ENCODE results near the gene DDA1.

Gene DDA1

DNA sequence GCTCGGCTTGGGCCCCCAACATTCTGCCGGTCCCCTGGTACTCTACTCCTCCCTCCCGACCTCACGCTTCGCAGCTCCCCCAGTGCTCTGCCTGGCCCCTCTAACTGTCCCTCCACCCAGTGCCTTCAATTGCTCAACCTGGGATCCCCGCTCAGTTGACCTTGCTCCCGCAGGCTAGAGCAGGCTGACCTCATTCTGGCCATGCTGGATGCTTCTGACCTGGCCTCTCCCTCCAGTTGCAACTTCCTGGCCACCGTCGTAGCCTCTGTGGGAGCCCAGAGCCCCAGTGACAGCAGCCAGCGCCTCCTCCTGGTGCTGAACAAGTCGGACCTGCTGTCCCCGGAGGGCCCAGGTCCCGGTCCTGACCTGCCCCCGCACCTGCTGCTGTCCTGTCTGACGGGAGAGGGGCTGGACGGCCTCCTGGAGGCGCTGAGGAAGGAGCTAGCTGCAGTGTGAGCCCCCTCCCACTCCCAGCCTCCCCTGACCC lies 31.6 kb downstream of the DDA1 start:
- no peak overlapping the region for H3K27ac ChIP-seq (ENCODE audit: low read length)
- H3K4me1 ChIP-seq (ENCODE audit: low read length): peaks cover 6% of the 10 kb centered on the region
- peaks cover 11% of the 10 kb centered on the region for H3F3A ChIP-seq (ENCODE audit: insufficient read depth, low read length)
- H3K27me3 ChIP-seq (replicated peaks; ENCODE audit: insufficient read depth, low read length): no peaks in the 10 kb centered on the region
- no peaks in the 10 kb centered on the region for H3K36me3 ChIP-seq (replicated peaks; ENCODE audit: insufficient read depth, low read length)
- H3K9me3 ChIP-seq (replicated peaks; ENCODE audit: insufficient read depth, low read length): no peaks in the 10 kb centered on the region
- DNase-seq: no peak
- no peak overlapping the region for H3K4me3 ChIP-seq (ENCODE audit: low read length)
- H3K4me2 ChIP-seq (ENCODE audit: low read depth, low read length): no peak overlapping the region
- H4K20me1 ChIP-seq (ENCODE audit: insufficient read depth, low read length): no peaks in the 10 kb centered on the region
- H3K79me2 ChIP-seq (ENCODE audit: low read length): peaks cover 12% of the 10 kb centered on the region
- TF ChIP-seq, protein P1, sequence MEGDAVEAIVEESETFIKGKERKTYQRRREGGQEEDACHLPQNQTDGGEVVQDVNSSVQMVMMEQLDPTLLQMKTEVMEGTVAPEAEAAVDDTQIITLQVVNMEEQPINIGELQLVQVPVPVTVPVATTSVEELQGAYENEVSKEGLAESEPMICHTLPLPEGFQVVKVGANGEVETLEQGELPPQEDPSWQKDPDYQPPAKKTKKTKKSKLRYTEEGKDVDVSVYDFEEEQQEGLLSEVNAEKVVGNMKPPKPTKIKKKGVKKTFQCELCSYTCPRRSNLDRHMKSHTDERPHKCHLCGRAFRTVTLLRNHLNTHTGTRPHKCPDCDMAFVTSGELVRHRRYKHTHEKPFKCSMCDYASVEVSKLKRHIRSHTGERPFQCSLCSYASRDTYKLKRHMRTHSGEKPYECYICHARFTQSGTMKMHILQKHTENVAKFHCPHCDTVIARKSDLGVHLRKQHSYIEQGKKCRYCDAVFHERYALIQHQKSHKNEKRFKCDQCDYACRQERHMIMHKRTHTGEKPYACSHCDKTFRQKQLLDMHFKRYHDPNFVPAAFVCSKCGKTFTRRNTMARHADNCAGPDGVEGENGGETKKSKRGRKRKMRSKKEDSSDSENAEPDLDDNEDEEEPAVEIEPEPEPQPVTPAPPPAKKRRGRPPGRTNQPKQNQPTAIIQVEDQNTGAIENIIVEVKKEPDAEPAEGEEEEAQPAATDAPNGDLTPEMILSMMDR (IDR thresholded peaks at IDR 0.05; ENCODE audit: low read length): no peak
- TF ChIP-seq EZH2phosphoT487 (IDR thresholded peaks at IDR 0.05; ENCODE audit: low read length): no peak
- TF ChIP-seq EZH2 (optimal IDR thresholded peaks at IDR 0.05; ENCODE audit: low read depth, low read length): no peak
- no peak overlapping the region for H3K9ac ChIP-seq (ENCODE audit: low read length)
- no peaks in the 10 kb centered on the region for H3K9me2 ChIP-seq (replicated peaks; ENCODE audit: insufficient read depth, low read length)
- no peak overlapping the region for H2AFZ ChIP-seq (ENCODE audit: low read length)

DNA sequence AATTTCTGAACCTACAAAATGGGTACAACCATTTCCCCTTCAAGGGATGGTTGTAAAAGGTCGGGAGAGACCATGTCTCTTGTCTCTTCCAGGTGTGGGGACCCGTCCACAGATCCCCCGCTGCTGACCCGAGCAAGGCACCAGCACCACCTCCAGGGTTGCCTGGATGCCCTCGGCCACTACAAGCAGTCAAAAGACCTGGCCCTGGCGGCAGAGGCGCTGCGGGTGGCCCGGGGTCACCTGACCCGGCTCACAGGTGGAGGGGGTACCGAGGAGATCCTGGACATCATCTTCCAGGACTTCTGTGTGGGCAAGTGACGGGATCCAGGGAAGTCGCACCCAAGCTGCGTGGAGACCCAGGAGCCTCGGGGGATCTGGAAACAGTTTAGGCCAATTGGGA lies 32.0 kb downstream of the DDA1 start:
- DNase-seq: no peak
- peaks cover 12% of the 10 kb centered on the region for H3K79me2 ChIP-seq (ENCODE audit: low read length)
- no peaks in the 10 kb centered on the region for H4K20me1 ChIP-seq (ENCODE audit: insufficient read depth, low read length)
- no peak overlapping the region for H3K4me3 ChIP-seq (ENCODE audit: low read length)
- TF ChIP-seq EZH2phosphoT487 (IDR thresholded peaks at IDR 0.05; ENCODE audit: low read length) (no peak), EZH2 (optimal IDR thresholded peaks at IDR 0.05; ENCODE audit: low read depth, low read length) (no peak)
- TF ChIP-seq, protein P1 (IDR thresholded peaks at IDR 0.05; ENCODE audit: low read length): no peak
- H3K27ac ChIP-seq (ENCODE audit: low read length): no peak overlapping the region
- no peak overlapping the region for H2AFZ ChIP-seq (ENCODE audit: low read length)
- H3K4me2 ChIP-seq (ENCODE audit: low read depth, low read length): no peak overlapping the region
- no peaks in the 10 kb centered on the region for H3K9me3 ChIP-seq (replicated peaks; ENCODE audit: insufficient read depth, low read length)
- no peaks in the 10 kb centered on the region for H3K27me3 ChIP-seq (replicated peaks; ENCODE audit: insufficient read depth, low read length)
- no peaks in the 10 kb centered on the region for H3K36me3 ChIP-seq (replicated peaks; ENCODE audit: insufficient read depth, low read length)
- H3K4me1 ChIP-seq (ENCODE audit: low read length): peaks cover 6% of the 10 kb centered on the region
- H3K9me2 ChIP-seq (replicated peaks; ENCODE audit: insufficient read depth, low read length): no peaks in the 10 kb centered on the region
- H3K9ac ChIP-seq (ENCODE audit: low read length): no peak overlapping the region
- peaks cover 8% of the 10 kb centered on the region for H3F3A ChIP-seq (ENCODE audit: insufficient read depth, low read length)

DNA sequence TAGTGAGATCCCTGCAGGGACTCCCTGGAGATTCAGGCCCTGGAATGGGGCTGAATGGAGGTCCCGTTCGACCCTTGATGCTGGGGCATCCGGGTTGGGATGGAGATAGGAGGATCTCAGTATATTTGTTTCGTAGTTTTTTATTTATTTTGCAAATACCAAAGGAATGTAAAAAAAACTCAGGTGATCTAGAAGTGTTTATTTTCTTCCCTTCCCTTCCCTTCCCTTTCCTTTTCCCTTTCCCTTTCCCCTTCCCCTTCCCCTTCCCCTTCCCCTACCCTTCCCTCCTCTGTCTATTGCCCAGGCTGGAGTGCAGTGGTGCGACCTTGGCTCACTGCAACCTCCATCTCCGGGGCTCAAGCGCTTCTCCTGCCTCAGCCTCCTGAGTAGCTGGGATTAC lies 32.5 kb downstream of the DDA1 start:
- TF ChIP-seq EZH2 (optimal IDR thresholded peaks at IDR 0.05; ENCODE audit: low read depth, low read length) (no peak), EZH2phosphoT487 (IDR thresholded peaks at IDR 0.05; ENCODE audit: low read length) (no peak)
- TF ChIP-seq, protein P1 (IDR thresholded peaks at IDR 0.05; ENCODE audit: low read length): no peak
- Histone ChIP-seq H4K20me1 (ENCODE audit: insufficient read depth, low read length) (no peaks in the 10 kb centered on the region), H3K9me3 (replicated peaks; ENCODE audit: insufficient read depth, low read length) (no peaks in the 10 kb centered on the region), H3K36me3 (replicated peaks; ENCODE audit: insufficient read depth, low read length) (no peaks in the 10 kb centered on the region), H3K4me3 (ENCODE audit: low read length) (no peak overlapping the region), H2AFZ (ENCODE audit: low read length) (no peak overlapping the region), H3K27me3 (replicated peaks; ENCODE audit: insufficient read depth, low read length) (no peaks in the 10 kb centered on the region), H3K4me1 (ENCODE audit: low read length) (peaks cover 6% of the 10 kb centered on the region), H3K9ac (ENCODE audit: low read length) (no peak overlapping the region), H3K79me2 (ENCODE audit: low read length) (peaks cover 12% of the 10 kb centered on the region), H3K9me2 (replicated peaks; ENCODE audit: insufficient read depth, low read length) (no peaks in the 10 kb centered on the region), H3K4me2 (ENCODE audit: low read depth, low read length) (no peak overlapping the region), H3F3A (ENCODE audit: insufficient read depth, low read length) (peaks cover 3% of the 10 kb centered on the region), H3K27ac (ENCODE audit: low read length) (no peak overlapping the region)
- DNase-seq: no peak
